HG03103 (cell line): ENCODE measurements around the gene TRIO.

Experiments
- ATAC-seq: cut with Tn5 transposase; IDR thresholded peaks from one replicate; pipeline ENCODE4 v1.9.1; 2021; ENCODE audit warnings: low read depth; ENCODE audit not compliant: unreplicated experiment

Gene TRIO

DNA sequence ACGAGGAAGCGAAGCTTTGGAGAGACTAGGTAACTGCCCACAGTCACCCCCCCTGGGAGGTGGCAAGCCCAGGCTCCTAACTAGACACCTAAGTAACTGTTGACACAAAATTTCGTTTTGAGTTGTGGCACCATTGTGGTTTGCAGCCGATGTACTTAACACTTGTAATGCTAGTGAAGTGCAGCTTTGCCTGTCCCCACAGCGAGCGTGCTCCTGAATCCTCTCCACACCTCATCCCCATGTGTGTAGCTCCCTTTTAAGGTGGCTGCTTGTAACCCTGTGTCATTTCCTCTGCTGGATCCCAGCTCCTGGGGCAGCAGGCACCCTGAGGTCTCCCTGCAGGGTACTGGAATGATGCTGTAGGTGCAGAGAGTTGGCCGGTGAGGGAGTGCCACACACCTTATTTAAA is 114.9 kb downstream of the TRIO start:
- peak; percentile 49 for ATAC-seq

DNA sequence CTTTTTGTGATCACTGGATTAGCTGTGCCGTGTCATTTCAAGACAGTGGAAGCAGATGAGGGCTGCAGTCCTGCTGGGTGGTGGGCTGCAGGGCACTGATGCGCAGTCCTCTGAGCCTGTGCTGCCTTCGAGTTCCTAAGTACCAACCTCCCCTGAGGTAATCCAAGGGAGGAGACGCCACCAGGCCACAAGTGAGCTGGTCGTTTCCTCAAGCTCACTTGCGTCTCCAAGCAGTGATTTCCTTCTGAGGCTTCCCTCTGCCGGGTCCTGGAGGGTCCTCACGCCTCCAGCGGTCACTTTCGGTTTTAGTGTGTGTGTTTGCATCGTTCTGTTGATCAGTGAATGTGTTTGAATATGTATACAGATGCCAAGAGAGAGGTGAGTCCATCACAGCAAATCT is 115.7 kb downstream of the TRIO start:
- peak; percentile 41 for ATAC-seq

DNA sequence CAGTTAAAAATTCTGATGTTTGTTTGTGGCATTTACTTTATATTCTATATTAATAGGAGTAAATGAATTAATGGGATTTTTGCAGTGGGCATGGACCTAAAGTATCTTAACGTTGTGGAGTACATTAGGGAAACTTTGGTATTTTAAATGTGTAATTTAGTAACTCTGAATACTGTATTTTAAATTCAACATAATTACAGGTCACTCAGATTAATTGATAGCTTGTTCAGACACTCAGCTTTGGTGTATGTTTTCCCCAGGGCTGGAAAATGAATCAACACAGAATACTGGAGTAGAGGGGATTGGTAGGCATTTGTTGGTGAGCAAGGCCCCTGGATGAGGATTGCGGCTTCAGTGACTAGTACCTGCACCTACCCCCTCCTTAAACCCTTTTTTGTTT is 117.5 kb downstream of the TRIO start:
- ATAC-seq, result no peak

DNA sequence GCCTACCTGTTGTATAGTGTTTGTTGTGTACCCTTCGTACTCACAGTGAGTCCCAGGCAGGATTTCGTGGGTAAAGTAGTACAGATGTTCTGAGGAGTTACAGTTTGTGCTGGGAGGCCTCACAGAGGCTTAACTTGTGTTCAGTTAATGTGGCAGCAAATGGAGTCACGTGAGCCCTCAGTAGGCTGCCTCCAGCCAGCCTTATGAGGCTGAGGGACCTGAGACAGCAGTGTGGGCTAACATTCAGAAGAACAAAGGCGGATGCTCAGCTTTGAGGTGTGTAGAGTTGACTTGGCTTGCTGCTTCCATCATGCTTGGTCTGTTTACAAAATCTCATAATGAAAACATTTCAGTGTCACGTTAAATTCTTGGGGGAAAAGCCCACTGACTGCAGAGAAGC is 118.1 kb downstream of the TRIO start:
- ATAC-seq, result no peak

DNA sequence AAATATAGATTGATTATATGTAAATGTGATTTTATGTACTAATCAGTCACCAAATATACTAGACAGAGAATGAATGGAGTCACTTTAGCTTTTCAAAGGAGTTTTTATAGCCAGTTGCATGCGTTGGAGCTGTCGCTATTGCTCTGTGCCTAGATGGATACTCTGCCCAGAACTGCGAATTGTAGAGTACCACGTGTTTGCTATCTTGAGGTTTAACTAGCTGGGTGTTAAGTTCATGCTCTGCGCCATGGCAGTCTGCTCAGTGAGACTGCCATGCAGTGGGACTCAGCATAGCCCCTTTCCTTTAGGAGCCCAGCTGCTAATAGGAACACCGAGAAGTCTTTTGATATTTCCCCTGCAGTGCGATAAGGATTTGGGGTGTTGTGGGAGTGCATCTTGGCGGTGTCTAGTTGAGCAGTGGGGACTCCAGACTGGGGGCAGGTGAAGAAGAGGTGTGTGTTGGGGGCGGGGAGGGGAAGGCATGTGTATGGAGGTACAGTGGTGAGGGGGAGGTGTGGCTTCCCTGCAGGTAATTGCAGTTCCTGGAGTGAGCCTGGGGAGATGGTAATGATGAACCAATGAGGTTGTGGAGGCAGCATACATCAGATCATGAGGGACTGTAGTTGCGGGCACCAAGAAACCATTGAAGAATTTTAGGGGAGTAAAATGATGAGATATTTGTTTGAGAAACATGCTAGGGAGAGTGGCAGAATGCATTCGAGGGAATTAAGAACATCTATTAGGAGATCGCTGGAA is 118.9 kb downstream of the TRIO start:
- ATAC-seq, result no peak

DNA sequence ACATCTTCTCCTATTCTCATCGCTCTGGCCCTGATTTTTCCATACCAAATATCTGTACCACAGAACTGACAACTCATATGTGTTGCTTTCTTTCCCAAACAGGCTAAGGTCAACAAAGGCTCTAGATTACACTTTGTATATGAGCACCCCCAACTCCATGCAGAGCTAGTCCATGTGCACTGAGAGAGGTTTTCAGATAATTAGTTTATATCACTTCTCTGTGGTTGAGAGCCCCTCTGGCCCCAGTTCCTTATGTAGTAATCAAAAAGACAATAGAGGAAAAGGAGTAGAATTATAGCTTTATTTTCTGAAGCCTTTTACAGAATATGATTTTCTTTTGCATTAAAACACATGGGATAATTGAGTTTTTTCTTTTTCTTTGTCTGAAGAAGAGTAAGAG is 120.0 kb downstream of the TRIO start:
- ATAC-seq, result no peak

DNA sequence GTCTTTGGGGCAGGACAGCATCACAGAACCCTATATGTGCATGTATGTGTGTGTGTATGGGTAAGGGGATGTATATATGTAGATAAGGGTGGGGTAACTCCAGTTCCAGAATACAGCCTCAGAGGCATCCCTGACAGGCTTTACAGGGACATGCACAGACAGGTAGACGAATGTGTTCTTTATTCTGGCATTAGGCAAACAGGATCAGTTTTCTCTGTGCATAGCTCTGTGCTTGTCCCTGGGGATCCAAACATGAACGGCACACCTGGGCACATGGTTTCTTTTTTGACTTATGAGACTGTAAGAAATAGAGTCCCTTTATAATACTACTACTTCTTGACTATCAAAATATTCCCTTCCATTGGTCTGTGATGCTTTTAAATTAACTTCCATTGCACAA is 120.6 kb downstream of the TRIO start:
- ATAC-seq, result no peak

DNA sequence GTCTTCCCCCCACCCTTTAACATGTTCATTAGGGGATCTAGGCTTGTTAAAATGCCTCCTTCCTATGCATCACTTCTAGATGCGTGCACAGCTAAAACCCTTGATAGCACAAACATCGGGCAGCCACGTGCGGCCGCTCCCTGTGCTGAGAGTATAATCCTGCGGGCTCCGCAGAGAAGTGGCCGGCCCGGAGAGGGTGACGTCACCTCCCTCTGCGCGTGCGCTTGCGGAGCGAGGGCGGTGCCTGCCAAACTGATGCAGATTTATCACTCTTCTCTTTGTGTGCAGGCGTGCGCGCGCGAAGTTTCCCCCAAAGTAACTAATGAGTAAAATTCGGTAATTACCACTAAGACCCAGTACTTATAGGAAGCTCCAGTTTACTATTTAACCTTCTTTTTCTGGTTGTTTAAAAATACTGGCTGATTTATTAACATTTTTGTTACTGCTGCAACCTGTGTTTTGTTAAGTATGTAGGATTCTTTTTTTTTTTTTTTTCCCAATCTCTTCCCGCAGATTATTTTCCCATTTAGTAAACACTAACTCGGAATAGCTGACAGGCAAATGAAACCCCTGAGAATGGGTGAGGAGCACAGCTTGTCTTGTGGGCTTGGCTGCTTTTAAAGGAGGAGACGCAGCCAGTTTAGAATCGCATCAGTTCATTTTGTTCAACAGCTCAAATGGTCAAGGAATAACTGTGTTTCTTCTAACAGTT is 121.6 kb downstream of the TRIO start:
- peak; percentile 85 for ATAC-seq

DNA sequence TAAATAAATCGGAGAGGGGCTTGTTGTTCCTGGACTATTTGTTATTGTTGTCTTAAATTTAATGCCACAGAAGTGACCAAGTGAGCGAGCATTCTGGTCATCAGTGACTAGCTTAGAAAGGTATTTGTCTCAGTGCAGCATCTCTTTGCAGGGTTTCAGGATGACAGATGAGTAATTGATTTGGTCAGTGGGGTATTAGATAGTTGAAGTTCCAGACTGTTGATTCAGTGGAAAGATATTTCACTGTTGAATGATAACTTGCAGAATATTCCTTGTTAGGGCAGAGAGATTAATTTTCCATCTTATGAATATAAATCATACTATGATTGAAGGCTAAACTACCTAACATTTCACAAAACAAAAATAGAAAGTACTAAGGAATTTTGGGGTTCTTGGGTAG is 122.4 kb downstream of the TRIO start:
- ATAC-seq, result no peak

DNA sequence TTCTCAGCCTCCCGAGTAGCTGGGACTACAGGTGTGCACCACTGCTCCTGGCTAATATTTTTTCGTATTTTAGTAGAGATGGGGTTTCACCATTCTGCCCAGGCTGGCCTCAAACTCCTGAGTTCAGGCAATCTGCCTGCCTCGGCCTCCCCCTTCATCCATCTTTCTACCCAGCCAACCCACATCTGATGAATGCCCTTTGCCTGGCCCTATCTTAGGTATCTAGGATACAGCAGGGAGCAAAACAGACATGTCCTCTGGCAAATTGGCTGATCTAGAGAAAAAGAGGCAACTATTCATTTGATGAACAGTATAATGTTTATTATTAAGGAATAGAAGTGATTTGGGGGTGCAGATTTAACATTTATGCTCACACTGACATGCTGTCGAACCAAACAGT is 123.0 kb downstream of the TRIO start:
- no peak for ATAC-seq

DNA sequence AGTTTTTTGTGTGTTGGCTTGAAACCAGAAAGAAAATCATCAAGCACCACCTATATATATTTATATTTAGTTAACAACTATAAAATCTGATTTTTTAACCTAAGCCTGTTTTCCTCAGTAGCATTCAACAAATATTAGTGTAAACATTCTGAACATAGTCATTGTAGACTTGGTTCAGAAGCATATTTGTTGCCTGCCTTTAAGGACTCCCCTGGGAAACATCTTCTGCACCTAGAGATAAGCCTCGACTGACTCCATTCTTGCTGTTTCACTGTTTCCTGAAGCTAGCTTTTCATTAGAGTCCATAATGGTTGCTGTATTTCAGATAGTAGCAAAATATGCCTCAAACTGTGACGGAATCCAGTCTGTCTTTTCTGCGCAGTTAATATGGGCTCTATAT is 123.5 kb downstream of the TRIO start:
- no peak for ATAC-seq

DNA sequence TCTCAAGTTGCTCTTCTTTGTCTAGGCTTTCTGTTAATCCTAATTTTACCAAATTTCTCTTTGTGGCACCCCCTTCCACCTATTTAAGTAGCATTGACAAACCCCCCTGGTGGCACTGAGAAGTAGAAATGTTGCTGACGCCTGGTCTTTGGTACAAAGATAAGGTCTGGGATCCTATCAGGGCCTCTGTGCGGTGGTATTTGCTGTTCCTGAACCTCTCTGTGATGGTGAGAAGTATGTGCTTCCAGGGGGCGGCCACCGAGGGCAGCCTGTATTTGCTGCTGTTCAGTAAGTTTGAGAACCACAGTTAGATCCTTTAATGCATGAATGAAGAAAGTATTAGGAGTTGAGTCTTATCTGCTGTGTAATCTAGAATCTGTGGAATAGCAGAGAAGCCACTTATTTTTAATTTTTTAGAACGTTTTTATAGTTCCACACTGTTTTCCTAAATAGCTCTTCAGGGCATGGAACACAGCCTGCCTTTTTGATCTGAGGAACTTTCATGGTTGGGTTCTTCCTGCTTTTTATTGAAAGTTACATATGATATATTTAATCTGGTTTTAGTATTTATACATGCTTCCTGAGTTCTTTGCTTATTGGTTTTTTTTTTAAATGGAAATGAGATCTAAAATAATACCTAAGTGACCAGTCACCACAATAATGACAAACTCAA is 124.2 kb downstream of the TRIO start:
- no peak for ATAC-seq

DNA sequence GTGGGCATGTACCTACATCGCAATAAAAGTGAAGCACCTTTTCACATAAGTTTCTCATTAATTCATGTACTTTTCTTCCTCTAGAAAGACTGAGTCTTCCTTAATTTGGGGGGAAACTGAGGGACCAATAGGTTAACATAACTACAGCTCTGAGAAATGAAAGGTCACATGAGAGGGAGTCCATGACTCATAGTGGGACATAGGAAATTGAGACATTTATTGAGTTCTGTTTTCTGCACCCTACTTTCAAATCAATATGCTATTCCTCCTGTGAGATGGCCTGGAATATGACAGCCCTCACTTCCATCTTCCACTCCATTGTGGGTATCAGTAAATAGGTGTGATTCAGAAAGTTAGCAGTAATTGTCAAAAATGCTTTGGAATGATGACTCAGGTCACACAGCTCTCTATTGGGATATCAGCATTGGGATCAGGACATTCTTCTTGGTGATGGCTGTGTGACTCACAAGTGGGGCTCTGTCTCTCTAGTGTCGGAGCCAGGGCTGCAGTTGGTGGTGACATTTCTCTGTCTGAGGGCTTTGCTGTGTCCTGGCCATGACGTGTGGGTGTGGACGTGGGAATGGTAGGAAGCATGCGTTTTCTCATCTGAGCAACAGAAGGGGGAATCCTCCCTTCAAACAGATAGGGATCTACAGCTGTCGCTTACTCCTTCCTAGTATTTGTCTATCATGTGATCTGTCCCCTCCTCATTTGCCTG is 125.0 kb downstream of the TRIO start:
- no peak for ATAC-seq

DNA sequence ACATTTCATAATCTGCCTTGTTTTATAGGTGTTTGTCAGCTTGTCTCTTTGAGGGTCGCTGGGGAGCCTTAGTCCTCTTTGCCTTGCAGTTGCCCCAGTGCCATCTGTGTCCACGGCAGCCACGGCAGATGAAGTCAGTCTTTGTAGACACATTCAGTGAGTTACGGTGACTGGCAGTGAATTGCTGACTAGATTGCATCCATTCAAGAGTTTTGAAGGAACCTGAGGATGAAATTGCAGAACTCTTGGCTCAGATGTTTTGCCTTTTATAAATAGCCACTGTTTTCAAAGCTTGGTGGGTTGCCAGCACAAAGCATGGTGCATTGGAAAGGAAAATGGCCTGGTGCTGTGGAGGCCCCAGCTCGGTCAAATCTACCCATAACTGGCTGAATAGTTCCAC is 125.6 kb downstream of the TRIO start:
- ATAC-seq, result no peak

DNA sequence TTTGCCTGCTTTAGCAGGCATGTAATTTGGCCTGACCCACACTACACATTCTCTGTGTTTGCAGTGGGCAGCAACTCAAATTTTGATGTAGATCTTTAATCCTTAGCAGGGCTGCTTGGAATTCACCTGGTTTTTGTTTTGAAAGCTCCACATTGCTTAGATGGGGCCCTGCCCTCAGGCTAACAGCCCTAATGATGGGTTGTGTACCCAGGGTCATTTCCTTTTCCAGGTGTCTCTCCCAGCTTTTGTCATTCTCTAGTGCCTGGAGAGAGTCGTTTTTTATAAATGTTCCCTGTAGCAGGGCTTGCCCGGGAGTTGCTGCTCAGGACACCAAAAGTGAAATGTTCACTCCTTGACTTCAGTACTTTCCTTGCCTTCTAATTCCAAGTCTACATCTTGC is 126.3 kb downstream of the TRIO start:
- ATAC-seq, result no peak

DNA sequence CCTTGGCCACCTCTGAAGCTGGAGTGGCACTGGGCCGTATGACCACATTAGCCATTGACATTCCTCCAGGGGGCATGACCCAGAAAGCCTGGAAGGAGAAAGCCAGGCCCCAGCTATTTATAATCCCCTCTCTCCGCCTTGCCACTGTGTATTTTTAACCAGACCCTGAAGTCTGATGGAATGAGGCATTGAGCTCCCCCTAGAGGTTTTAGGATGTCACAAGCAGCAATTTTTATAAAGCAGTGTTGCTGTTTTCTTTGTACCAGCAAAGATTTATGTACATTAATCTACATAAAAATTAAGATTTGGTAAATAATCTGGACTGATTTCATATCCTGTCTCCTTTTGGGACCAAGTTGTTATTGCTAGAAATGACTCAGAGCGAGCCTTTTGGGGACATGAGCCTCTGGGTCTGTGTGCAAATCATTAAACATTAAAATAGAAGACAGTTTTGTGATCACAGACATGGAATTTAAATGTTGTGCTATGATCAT is 127.1 kb downstream of the TRIO start:
- ATAC-seq, result peak; percentile 53

DNA sequence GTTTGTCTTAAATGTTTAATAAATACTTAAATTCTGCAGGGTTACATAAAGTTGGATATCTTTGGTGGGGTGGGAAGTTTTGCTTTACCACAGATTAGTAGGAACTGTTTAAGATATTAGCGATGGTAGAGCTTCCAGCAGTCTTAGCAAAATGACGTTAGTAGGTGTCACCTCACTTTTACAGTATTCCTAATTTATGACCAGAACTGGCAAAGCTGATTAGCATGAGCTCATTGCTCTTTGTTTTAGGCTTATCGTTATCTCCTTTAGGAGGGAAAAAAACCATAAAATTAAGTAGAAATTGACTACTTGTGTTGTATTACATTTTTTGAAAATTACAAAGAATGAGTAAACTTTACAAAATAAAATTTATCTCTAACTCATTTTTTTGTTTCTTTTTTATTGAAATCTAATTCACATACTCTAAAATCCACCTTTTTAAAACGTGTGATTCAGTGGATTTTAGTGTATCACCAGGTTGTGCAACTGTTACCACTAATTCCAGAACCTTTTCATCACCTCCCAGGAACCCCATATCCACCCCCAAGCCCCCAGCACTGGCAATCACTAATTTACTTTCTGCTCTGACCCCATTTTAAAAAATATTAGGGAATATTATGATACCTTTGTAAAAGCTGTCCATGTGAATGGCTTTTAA is 129.5 kb downstream of the TRIO start:
- ATAC-seq, result no peak

DNA sequence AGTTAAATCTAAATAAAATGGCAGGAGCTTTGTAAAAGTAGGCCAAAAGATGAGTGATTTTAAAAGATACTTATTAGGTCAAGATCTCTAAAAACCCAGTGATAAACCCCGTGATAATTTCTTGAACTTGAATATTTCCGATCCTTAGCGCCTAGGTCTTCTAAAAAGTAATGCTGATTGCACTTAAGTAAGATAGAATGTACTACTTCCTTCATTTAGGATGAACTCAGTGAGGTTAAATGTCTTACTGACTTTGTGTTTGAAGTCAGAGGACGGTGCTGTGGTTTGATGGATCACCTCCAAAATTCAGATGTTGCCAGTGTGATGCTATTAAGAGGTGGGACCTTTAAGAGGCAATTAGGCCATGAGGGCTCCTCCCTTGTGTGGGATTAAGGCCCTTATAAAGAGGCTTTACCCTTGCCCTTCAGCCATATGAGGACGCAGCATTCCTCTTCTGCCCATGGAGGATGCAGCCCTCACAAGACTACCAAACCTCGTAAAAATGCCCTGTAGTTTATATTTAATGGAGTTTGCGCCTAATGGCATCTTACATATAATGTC is 130.1 kb downstream of the TRIO start:
- no peak for ATAC-seq

DNA sequence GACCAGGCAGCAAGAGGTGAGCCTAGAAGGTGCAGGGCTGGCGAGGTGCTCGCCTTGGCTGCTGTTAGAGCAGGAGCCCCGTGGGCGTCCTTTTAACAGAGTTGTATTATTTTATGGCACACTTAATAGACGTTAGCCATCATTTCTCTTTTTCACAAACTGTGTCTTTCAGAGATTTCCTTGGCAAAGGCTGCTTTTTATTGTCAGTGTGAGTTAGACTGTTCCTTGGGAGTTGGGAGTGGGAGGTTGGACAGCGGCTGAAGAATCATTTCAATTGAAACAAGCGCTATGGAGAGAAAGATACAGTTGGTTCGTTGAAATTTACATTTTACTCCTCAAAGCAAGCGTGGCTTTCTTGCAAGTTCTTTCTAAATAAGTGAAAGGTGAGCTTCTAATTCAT is 133.2 kb downstream of the TRIO start:
- no peak for ATAC-seq
